Measurements from ENCODE around the gene SEMA5A. TPM values are rescaled to one million over a fixed set of nuclear protein-coding genes. Genes with fewer than 3 reads are reported as not detected.

SEMA5A gene
- total RNA-seq, 1 donor from 2014 or later: 1.6 TPM

DNA sequence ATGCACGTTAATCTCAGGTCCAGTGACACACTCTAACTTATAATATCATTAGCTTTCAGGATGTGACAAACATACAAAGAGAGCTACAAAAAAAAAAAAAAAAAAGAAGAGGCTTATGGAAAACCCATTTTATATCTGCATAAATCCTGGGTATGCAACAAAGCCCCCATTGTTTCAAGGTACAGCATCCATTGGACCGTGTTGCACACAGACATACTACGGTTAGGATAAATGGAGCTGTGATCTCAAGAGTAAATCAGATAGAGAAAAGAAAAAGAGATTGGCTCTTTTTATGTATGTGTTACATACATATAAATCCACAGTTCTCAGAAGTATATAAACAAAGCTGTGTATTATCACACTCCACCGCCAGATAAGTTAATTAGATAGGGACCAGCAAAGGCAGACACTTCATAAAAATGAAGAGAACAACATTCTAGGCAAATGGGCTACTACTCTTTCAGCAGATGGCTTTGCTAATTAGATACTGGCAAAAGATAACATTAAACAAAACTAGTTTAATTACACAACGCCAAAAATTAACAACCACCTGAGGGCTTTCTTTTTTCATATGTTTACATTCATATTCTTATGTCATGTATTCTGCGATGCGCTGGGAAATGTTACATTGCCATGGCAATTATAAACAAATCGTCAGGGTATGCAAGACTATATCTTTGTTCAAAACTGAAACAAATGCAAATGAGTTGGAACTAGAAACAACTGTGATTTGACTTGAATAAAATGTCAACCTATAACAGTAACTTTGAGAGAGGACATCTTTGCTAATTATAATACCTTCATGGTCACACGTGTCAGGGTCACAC is 304.2 kb downstream of the SEMA5A start:
- DNase-seq (ENCODE audit: low read depth) (no peak), FAIRE-seq (no peak)
- H3K36me3 ChIP-seq (ENCODE audit: control insufficient read depth, insufficient read depth, low read length): no peaks in the 10 kb centered on the region
- no peak overlapping the region for H3K4me3 ChIP-seq (ENCODE audit: low read depth, low read length)
- TF ChIP-seq, protein P1, sequence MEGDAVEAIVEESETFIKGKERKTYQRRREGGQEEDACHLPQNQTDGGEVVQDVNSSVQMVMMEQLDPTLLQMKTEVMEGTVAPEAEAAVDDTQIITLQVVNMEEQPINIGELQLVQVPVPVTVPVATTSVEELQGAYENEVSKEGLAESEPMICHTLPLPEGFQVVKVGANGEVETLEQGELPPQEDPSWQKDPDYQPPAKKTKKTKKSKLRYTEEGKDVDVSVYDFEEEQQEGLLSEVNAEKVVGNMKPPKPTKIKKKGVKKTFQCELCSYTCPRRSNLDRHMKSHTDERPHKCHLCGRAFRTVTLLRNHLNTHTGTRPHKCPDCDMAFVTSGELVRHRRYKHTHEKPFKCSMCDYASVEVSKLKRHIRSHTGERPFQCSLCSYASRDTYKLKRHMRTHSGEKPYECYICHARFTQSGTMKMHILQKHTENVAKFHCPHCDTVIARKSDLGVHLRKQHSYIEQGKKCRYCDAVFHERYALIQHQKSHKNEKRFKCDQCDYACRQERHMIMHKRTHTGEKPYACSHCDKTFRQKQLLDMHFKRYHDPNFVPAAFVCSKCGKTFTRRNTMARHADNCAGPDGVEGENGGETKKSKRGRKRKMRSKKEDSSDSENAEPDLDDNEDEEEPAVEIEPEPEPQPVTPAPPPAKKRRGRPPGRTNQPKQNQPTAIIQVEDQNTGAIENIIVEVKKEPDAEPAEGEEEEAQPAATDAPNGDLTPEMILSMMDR (IDR thresholded peaks at IDR 0.05; ENCODE audit: insufficient read depth, low read length, severe bottlenecking): no peak
- no peaks in the 10 kb centered on the region for H3K27me3 ChIP-seq (ENCODE audit: control insufficient read depth, insufficient read depth, low read length)

DNA sequence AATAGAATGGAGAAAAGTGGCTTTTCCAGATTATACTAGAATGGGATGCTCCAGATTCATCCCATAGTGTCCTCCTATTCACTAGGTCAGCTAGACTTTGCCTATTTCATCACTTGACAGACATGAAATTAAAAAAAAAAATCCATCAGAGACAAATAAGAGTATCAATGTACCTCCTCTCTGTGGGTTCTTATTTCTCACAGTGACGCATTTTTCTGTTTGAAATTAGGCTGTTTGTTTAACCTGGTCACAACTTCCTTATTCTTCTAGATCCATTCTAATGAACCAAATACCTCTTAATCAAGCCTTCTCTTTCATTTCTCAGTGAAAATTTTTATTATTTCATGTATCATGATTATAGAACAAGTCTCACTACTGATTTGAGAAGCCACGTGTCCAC is 305.4 kb downstream of the SEMA5A start:
- DNase-seq (ENCODE audit: low read depth) (peak; percentile 54), FAIRE-seq (no peak)
- H3K27me3 ChIP-seq (ENCODE audit: control insufficient read depth, insufficient read depth, low read length): no peaks in the 10 kb centered on the region
- TF ChIP-seq, protein P1 (IDR thresholded peaks at IDR 0.05; ENCODE audit: insufficient read depth, low read length, severe bottlenecking): no peak
- H3K4me3 ChIP-seq (ENCODE audit: low read depth, low read length): no peak overlapping the region
- no peaks in the 10 kb centered on the region for H3K36me3 ChIP-seq (ENCODE audit: control insufficient read depth, insufficient read depth, low read length)

DNA sequence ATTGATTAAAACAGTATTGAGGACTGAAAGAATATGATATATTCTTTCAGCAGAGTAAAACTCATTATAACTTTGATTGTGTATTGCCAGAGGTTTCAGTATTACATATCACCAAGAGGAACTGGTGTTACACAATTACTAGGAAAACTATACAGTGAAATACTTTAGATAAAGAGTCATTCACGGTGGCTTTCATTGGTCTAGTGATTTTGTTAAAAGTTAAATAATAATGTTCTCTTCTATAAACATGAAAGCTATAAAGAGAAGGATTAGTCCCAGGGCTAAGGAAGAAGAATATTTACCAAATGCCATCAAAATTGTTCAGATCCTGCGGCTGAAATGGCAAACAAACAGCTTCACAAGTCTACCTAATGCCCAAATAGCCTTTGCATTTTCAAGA is 306.2 kb downstream of the SEMA5A start:
- H3K4me3 ChIP-seq (ENCODE audit: low read depth, low read length): no peak overlapping the region
- no peaks in the 10 kb centered on the region for H3K36me3 ChIP-seq (ENCODE audit: control insufficient read depth, insufficient read depth, low read length)
- TF ChIP-seq, protein P1 (IDR thresholded peaks at IDR 0.05; ENCODE audit: insufficient read depth, low read length, severe bottlenecking): no peak
- DNase-seq (ENCODE audit: low read depth) (peak; percentile 57), FAIRE-seq (no peak)
- H3K27me3 ChIP-seq (ENCODE audit: control insufficient read depth, insufficient read depth, low read length): no peaks in the 10 kb centered on the region

DNA sequence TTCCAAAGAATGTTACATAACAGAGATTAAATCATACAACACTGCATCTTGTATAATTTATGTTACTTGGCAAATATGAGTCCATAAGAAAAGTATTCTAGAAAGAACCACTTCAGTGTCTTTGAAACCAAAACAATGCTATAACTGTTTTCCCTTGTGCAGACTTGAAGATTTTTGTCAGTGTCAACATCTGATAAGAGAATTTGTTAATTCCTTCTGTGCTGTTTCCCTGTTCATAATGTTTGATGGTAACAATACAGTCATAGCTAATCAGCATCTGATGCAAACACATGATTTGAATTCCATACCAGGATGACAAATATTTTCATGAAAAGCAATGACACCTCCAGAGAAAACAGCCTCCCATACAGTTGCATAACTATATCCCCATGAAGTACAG is 306.8 kb downstream of the SEMA5A start:
- DNase-seq (ENCODE audit: low read depth) (peak; percentile 88), FAIRE-seq (no peak)
- H3K27me3 ChIP-seq (ENCODE audit: control insufficient read depth, insufficient read depth, low read length): no peaks in the 10 kb centered on the region
- no peaks in the 10 kb centered on the region for H3K36me3 ChIP-seq (ENCODE audit: control insufficient read depth, insufficient read depth, low read length)
- no peak overlapping the region for H3K4me3 ChIP-seq (ENCODE audit: low read depth, low read length)
- TF ChIP-seq, protein P1 (IDR thresholded peaks at IDR 0.05; ENCODE audit: insufficient read depth, low read length, severe bottlenecking): no peak

DNA sequence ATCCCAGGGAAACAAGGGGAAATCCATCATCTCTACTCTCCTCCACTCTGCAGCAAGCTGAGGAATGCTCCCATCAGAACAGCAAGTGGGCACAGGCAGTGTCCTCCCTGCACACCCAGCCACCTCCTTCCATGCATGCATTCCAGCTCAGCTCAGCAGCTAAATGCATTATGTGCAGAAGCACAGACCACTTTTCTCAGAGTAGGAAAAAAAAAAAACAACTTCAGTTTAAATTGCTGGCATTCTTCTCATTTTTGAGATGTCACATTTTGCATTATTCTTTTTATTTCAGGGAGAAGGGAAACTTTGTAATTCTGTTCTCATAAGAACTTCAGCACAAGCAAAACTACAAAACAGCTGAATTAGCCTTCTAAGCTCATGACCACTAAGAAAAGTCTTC is 312.2 kb downstream of the SEMA5A start:
- H3K36me3 ChIP-seq (ENCODE audit: control insufficient read depth, insufficient read depth, low read length): no peaks in the 10 kb centered on the region
- TF ChIP-seq, protein P1 (IDR thresholded peaks at IDR 0.05; ENCODE audit: insufficient read depth, low read length, severe bottlenecking): no peak
- FAIRE-seq (no peak), DNase-seq (ENCODE audit: low read depth) (no peak)
- H3K4me3 ChIP-seq (ENCODE audit: low read depth, low read length): no peak overlapping the region
- H3K27me3 ChIP-seq (ENCODE audit: control insufficient read depth, insufficient read depth, low read length): no peaks in the 10 kb centered on the region

DNA sequence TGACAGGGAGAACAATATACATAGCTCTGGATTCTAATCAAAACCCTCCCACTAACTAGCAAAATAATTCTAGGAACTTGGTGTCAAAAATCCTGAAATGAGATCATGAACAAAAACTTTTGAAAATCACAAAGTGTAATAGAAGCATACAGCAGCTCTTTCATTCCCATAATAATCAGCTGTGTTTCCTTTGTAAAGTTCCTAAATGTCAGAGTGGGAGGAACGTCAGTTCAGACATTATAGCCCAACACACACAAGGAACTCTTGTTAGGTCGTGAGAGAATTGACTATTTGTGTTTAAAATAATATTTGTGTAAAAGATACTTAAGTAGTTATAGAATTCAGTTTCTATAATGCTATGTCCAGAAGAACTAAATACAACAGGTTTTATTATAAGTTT is 312.8 kb downstream of the SEMA5A start:
- H3K27me3 ChIP-seq (ENCODE audit: control insufficient read depth, insufficient read depth, low read length): no peaks in the 10 kb centered on the region
- TF ChIP-seq, protein P1 (IDR thresholded peaks at IDR 0.05; ENCODE audit: insufficient read depth, low read length, severe bottlenecking): no peak
- no peak for DNase-seq (ENCODE audit: low read depth)
- no peak overlapping the region for H3K4me3 ChIP-seq (ENCODE audit: low read depth, low read length)
- no peaks in the 10 kb centered on the region for H3K36me3 ChIP-seq (ENCODE audit: control insufficient read depth, insufficient read depth, low read length)
- no peak for FAIRE-seq

All from bronchial epithelial cell (primary cell).